ENCODE data around the gene LDHAL6B. TPM values are rescaled to one million over a fixed set of nuclear protein-coding genes. Genes with fewer than 3 reads are reported as not detected.

LDHAL6B gene
- total RNA-seq, 1 donor from 2014 or later = not detected

GRCh38 chr15:59205839-59206622, 612 bp upstream of the LDHAL6B start:
- intact Hi-C loops (cut with DNase I) = no loop called here
- ATAC-seq (ENCODE audit: poor library complexity) = no peak
- DNase-seq = no peak

- DNase-seq (no peak), ATAC-seq (ENCODE audit: poor library complexity) (no peak)
- intact Hi-C loops (cut with DNase I) = no loop called here
Observed at GRCh38 chr15:59208613-59209249, 2.1 kb downstream of the LDHAL6B start.

- intact Hi-C loops (cut with DNase I) = no loop called here
- no peak for ATAC-seq (ENCODE audit: poor library complexity)
- DNase-seq = no peak
Observed at GRCh38 chr15:59210186-59210585, 3.5 kb downstream of the LDHAL6B start.

GRCh38 chr15:59216911-59217310, 10.3 kb downstream of the LDHAL6B start:
- ATAC-seq (ENCODE audit: poor library complexity) = no peak
- no peak for DNase-seq
- intact Hi-C loops (cut with DNase I) = no loop called here

GRCh38 chr15:59217876-59218498, 11.3 kb downstream of the LDHAL6B start:
- DNase-seq (no peak), ATAC-seq (ENCODE audit: poor library complexity) (no peak)
- intact Hi-C loops (cut with DNase I) = no loop called here

- intact Hi-C loops (cut with DNase I) = no loop called here
- no peak for DNase-seq
- ATAC-seq (ENCODE audit: poor library complexity) = no peak
Observed at GRCh38 chr15:59218710-59219109, 12.1 kb downstream of the LDHAL6B start.

GRCh38 chr15:59221511-59222505, 15.2 kb downstream of the LDHAL6B start:
- DNase-seq (no peak), ATAC-seq (ENCODE audit: poor library complexity) (no peak)
- intact Hi-C loops (cut with DNase I) = no loop called here

- ATAC-seq (ENCODE audit: poor library complexity) = peak; percentile 31
Observed at GRCh38 chr15:59222906-59223550, 16.4 kb downstream of the LDHAL6B start.

GRCh38 chr15:59223736-59224135, 17.1 kb downstream of the LDHAL6B start:
- intact Hi-C loops (cut with DNase I) = no loop called here
- DNase-seq (no peak), ATAC-seq (ENCODE audit: poor library complexity) (peak; percentile 45)

More at GRCh38 chr15:59222906-59223550, 16.4 kb downstream of the LDHAL6B start:
- intact Hi-C loops (cut with DNase I) = no loop called here
- no peak for DNase-seq

- ATAC-seq (ENCODE audit: poor library complexity) (no peak), DNase-seq (peak; percentile 58)
- intact Hi-C loops (cut with DNase I) = no loop called here
Observed at GRCh38 chr15:59224474-59224873, 17.8 kb downstream of the LDHAL6B start.

GRCh38 chr15:59227021-59227420, 20.4 kb downstream of the LDHAL6B start:
- ATAC-seq (ENCODE audit: poor library complexity) (no peak), DNase-seq (no peak)
- intact Hi-C loops (cut with DNase I) = no loop called here

- ATAC-seq (ENCODE audit: poor library complexity) (no peak), DNase-seq (no peak)
- intact Hi-C loops (cut with DNase I) = no loop called here
Observed at GRCh38 chr15:59229015-59229414, 22.4 kb downstream of the LDHAL6B start.

GRCh38 chr15:59229453-59229852, 22.8 kb downstream of the LDHAL6B start:
- intact Hi-C loops (cut with DNase I) = no loop called here
- ATAC-seq (ENCODE audit: poor library complexity) = no peak
- no peak for DNase-seq

- intact Hi-C loops (cut with DNase I) = no loop called here
- no peak for ATAC-seq (ENCODE audit: poor library complexity)
- DNase-seq = no peak
Observed at GRCh38 chr15:59230531-59231055, 23.9 kb downstream of the LDHAL6B start.

GRCh38 chr15:59232476-59232875, 25.8 kb downstream of the LDHAL6B start:
- intact Hi-C loops (cut with DNase I) = no loop called here
- ATAC-seq (ENCODE audit: poor library complexity) (peak; percentile 27), DNase-seq (no peak)

GRCh38 chr15:59236394-59236793, 29.8 kb downstream of the LDHAL6B start:
- ATAC-seq (ENCODE audit: poor library complexity) (no peak), DNase-seq (no peak)
- intact Hi-C loops (cut with DNase I) = no loop called here

- intact Hi-C loops (cut with DNase I) = no loop called here
- DNase-seq = no peak
- ATAC-seq (ENCODE audit: poor library complexity) = no peak
Observed at GRCh38 chr15:59237119-59237855, 30.6 kb downstream of the LDHAL6B start.

Data from Right ventricle myocardium superior (tissue), 1 donor.